GM18526 (cell line): ENCODE results near the gene TPT1.

Experiments
- POLR2A ChIP-seq: IDR thresholded peaks from 3 replicates; pipeline ENCODE4 v1.6.1; 2011; ENCODE audit not compliant: insufficient read length; ENCODE audit errors: extremely low read depth

Gene TPT1

DNA sequence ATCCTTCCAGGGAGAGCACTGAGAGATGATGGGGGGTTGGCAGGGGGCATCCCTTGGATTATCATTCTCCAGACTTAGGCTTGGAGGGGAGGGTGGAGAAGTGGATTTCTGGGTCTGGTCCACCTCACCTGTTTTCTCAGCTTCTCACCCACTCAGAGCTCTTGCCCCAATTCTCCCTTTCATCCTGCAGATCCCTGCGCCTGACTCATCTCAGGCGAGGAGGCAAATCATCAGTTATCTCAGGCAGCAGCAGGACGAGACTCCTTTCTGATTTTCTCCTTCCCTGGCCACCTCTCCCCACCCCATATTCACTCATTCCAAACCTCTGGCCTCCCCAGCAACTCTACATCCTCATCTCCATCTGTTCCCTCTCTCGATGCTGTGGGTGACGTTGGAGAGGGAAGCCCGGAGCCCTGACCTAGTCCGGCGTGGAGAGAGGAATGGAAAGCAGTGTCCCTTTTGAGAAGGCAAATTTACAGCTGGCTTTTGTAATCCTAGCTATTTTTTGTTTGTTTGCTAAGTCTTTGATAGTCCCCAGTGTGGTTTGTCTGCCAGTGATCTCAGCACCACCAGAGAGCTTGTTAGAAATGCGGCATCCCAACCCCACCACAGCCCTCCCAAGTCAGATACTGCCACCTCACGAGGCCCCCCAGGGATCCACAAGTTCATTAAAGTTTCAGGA lies 24.0 kb upstream of the TPT1 start:
- no peak for TF ChIP-seq POLR2A

GRCh38 chr13:45362939-45363338 lies 22.0 kb upstream of the TPT1 start:
- TF ChIP-seq POLR2A, result no peak

DNA sequence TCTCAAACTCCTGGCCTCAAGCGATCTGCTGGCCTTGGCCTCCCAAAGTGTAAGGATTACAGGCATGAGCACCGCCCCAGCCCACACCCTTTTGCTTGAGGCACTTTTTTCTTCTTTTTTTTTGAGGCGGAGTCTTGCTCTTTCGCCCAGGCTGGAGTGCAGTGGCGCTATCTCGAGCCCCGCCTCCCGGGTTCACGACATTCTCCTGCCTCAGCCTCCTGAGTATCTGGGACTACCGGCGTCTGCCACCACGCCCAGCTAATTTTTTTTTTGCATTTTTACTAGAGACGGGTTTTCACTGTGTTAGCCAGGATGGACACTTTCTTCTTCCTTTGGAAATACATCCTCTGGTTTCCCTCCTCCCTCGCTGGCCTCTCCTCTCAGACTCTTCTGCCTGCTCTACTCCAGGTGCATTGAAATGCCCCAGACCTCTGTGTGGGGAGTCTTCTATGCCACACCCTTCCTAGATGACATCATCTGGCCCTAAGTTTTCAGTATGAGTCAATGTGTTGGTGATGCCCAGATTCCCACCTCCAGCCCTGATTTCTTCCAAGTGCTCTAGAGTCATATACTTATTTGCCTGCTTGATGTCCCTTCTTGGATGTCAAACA lies 20.7 kb upstream of the TPT1 start:
- TF ChIP-seq POLR2A, result no peak

DNA sequence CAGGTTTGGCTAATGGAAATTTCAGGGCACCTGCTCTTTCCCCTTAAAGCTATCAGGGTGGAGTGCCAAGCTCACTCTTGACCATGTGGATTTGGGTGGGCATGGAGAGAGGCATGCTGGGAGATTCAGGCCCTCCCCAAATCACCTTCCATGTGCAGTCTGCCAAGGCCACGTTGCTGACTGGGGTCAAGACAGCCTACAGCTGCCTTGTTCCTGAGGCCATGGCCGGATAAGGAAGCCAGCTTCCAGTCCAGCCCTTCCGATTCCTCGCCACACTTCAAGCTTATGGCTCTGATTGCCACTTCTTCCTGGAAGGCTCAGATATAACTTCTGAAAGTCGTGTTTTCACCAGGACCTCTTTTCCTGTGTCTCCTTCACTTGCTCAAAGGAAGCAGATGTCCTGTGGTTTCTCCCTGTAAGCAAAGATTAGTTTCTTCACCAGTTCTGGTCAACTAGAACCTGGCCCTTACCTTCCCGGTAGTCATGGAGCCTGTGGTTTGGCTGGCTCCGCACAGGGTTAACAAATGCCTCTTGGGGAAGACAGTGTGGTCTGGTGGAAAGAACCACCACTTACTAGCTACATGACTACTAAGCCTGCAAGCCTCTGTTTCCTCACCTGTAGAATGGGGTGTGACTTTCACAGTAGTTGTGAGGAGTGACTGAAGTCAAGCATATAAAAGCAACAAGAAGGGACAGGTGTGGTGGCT lies 16.1 kb upstream of the TPT1 start:
- no peak for TF ChIP-seq POLR2A

DNA sequence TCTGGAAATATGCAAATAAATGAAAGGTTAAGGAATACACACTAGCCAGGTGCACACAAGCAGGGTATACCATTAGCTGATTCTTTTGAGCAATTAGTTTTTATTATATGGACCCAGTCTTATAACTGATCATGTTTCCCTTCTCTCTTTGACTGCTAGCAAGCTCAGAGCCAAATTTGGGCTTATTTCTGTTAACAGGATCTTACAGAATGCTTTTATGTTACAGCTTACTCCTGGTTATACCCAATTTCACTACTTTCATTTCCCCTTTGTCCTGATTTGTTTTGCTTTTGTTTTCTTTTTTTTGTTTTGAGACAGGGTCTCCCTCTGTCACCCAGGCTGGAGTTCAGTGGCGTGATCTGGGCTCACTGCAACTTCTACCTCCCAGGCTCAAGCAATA lies 12.9 kb upstream of the TPT1 start:
- TF ChIP-seq POLR2A, result no peak

GRCh38 chr13:45352031-45352430 lies 11.0 kb upstream of the TPT1 start:
- TF ChIP-seq POLR2A, result no peak

- TF ChIP-seq POLR2A, result no peak
These were observed 9.2 kb upstream of the TPT1 start for GRCh38 chr13:45350152-45350551.

DNA sequence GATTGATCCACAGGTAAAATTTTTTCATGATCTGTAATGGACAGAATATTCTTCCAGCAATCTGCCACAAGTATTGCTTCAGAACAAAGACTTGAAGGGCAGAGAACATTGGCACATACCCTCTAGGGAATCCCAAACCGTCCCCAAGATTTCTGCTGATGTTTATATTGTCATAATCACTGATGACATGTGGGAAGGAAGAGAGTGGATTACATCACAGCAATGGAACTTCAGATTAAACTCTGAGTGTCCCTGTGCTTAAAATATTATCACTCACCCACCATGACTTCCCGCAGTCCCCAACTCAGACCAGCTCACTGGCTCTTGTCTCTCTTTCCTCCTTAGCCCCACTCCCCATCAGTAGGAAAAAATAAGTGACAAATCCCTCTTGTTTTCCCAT lies 8.5 kb upstream of the TPT1 start:
- TF ChIP-seq POLR2A, result no peak

DNA sequence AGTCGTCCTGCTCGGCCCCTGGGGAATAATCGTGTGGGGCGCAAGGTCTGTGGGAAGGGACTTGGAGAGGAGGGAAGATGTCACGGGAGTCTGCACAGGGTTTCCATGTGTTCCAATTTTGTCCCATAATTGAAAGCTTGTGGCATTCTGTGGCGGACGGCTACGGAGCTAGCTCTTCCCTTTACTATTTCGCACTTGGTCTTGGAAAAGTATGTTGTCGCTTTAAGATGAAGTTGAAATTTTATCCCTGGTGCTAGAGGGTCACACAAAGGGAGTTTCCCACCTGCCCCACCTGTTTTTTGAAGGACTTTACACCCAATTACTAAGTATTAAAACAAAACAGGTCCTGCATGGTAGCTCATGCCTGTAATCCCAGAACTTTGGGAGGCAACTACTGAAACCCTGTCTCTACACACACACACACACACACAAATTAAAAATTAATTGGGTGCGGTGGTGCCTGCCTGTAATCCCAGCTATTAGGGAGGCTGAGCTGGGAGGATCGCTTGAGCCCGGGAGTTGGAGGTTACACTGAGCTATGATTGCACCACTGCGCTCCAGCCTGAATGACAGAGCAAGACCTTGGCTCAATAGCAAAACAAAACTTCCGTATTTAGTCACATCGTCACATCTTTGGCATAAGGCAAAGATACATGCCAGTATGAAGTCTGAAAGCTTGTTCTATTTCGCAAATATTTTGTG lies 967 bp upstream of the TPT1 start:
- TF ChIP-seq POLR2A, result no peak

GRCh38 chr13:45340422-45341033 lies 455 bp downstream of the TPT1 start:
- no peak for TF ChIP-seq POLR2A

- no peak for TF ChIP-seq POLR2A
These were observed 1.1 kb downstream of the TPT1 start for GRCh38 chr13:45339867-45340266.

DNA sequence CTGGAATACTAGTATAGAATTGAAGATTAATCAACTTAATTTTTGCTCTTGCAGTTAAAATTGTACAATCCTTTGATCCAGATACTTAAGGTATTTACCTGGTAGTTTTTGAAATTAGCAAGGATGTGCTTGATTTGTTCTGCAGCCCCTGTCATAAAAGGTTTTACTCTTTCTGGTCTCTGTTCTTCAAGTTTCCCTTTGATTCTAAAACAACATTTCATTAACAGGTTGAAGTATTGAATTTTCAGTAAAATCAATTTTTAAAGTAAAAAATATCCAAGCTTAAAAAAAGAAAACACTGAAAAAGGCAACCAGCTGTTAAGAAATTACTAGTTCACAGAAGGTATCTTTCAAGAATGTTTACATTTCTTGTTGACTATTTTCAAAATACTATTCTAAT lies 1.6 kb downstream of the TPT1 start:
- no peak for TF ChIP-seq POLR2A

- TF ChIP-seq POLR2A, result no peak
These were observed 3.2 kb downstream of the TPT1 start for GRCh38 chr13:45337803-45338202.

GRCh38 chr13:45337395-45337794 lies 3.6 kb downstream of the TPT1 start:
- TF ChIP-seq POLR2A, result no peak

DNA sequence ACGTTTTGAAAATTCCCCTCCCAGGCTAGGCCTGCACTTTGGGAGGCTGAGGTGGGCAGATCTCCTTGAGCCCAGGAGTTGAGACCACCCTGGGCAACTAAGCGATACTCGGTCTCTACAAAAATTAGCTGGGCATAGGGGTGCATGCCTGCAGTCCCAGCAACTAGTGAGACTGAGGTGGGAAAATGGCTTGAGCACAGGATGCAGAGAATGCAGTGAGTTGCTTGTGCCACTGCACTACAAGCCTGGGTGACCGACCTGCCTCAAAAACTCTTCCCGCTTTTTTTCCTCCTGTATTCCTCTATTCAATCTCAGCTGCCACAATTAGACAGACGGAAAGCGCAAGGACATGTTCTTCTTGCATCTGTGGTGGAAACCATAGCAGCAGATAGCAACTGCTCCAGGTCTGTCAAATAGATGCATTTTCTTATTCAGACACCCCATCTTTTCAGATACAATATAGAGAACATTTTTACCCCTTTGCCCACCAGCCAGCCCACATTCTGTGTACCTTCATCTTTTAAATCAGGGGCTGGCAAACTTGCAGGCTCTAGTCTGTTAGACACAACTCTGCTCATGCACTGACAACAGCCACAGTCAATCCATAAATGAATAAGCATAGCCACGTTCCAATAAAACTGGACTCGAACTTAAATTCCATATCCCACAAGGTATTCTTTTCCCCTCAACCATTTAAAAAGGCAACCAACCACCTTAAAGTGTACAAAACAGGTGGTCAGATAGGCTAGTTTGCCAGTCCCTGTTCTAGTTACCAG lies 4.8 kb downstream of the TPT1 start:
- TF ChIP-seq POLR2A, result no peak
